OCI-LY3 (cell line): ENCODE data around the gene KIAA0513.

Experiments
- CTCF ChIP-seq: fragments of 200-600, 300-600 bp; sonication (generic); IDR thresholded peaks from 2 replicates; pipeline ENCODE4 v1.5.1; 2014; ENCODE audit warnings: antibody characterized with exemption, low read length, low read depth
- EZH2phosphoT487 ChIP-seq: fragments of 200-600 bp; shearing (Covaris generic); IDR thresholded peaks from 2 replicates; pipeline ENCODE4 v1.6.1; 2018; ENCODE audit warnings: antibody characterized with exemption, mixed run types, low read depth

- TF ChIP-seq CTCF (no peak), EZH2phosphoT487 (no peak)
Measured at GRCh38 chr16:84999200-84999599, 28.4 kb upstream of the KIAA0513 start.
